Activated B cell treated with CpG ODN at 0.5 μM for 24 hours (primary cell): ENCODE data around the gene WDR27. TPM values are rescaled to one million over a fixed set of nuclear protein-coding genes. Genes with fewer than 3 reads are reported as not detected.
A peak's percentile ranks its signal among the peaks of the same experiment; 100 is the strongest.

ENCODE experiments used
- ATAC-seq: fragments of 200-7000 bp; cut with Tn5 transposase; one replicate; pipeline ENCODE4 v1.10.0; 2021; ENCODE audit warnings: low read depth, mild to moderate bottlenecking, moderate library complexity
- CTCF ChIA-PET: fragments of 350-600 bp; sonication (Branson Sonifier 250); formaldehyde crosslinking; loops from one replicate; lab custom pipeline; 2021; ENCODE audit warnings: antibody characterized with exemption; lab: Charles Lee
- POLR2A ChIA-PET: fragments of 350-600 bp; sonication (Branson Sonifier 250); formaldehyde crosslinking; loops from one replicate; lab custom pipeline; 2021; ENCODE audit warnings: antibody characterized with exemption; lab: Charles Lee
- DNase-seq: peaks from one replicate; pipeline ENCODE4 v3.0.0; 2022
- H3K27ac Mint-ChIP-seq: one replicate; pipeline ENCODE4 v1.8.0; 2020; ENCODE audit warnings: mixed read lengths
- H3K27me3 Mint-ChIP-seq: one replicate; pipeline ENCODE4 v1.8.0; 2021; ENCODE audit warnings: mixed read lengths
- H3K36me3 Mint-ChIP-seq: one replicate; pipeline ENCODE4 v1.8.0; 2021; ENCODE audit warnings: low read depth, mixed read lengths
- H3K4me1 Mint-ChIP-seq: one replicate; pipeline ENCODE4 v1.8.0; 2021; ENCODE audit warnings: mixed read lengths
- H3K4me3 Mint-ChIP-seq: one replicate; pipeline ENCODE4 v1.8.0; 2020; ENCODE audit warnings: mild to moderate bottlenecking, mixed read lengths
- H3K9me3 Mint-ChIP-seq: one replicate; pipeline ENCODE4 v1.8.0; 2020; ENCODE audit warnings: mixed read lengths
- intact Hi-C: fragments of 100-400 bp; cut with micrococcal nuclease; formaldehyde crosslinking; loops from one replicate; pipeline ENCODE4 v1.15.1; 2024
- total RNA-seq: library from RNA; stranded (reverse); gene quantifications from 2 replicates; pipeline ENCODE4 v1.2.3, GENCODE V29; 2022
- TF ChIP-seq, protein P1 (sequence below): fragments of 200-600 bp; IDR thresholded peaks from one replicate; pipeline ENCODE4 v1.8.0; 2022; ENCODE audit warnings: antibody characterized with exemption, mild to moderate bottlenecking

The WDR27 gene
- total RNA-seq, 1 donor from 2014 or later = 49.1 TPM

DNA sequence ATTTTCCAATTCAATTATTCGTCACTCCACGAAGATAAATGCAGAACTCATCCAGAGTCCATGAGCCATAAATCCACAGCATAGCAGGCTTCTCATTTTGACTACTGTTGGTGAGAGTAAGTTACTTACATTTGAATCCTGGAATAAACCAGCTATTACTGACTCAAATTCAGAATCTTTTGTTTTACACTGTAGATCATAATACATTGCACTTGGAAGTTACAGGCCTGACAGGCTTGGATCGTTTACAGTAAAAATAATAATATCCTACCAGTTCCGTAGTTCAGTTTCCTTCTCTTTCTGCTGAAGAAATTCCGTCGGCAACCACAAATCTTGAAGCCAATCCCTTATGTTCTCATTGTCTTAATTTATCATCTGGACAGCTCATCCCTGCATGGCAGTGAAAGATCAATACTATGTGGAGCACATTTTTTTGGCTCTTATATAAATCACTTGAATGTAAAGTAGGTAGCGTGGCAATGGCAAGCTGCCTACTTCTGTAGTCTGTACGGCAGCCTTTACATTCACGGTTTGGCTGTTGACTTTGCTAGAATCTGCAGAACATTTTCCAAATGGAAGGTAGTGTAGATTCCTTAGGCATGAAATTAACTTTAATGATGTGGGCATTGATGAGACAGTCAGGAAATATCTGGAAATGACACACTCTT lies 142.9 kb downstream of the WDR27 start:
- Mint-ChIP-seq H3K4me3 (no peak overlapping the region), H3K4me1 (peaks cover 14% of the 10 kb centered on the region), H3K27me3 (no peaks in the 10 kb centered on the region), H3K9me3 (no peaks in the 10 kb centered on the region), H3K27ac (no peak overlapping the region), H3K36me3 (peaks cover 31% of the 10 kb centered on the region)
- TF ChIP-seq, protein P1, sequence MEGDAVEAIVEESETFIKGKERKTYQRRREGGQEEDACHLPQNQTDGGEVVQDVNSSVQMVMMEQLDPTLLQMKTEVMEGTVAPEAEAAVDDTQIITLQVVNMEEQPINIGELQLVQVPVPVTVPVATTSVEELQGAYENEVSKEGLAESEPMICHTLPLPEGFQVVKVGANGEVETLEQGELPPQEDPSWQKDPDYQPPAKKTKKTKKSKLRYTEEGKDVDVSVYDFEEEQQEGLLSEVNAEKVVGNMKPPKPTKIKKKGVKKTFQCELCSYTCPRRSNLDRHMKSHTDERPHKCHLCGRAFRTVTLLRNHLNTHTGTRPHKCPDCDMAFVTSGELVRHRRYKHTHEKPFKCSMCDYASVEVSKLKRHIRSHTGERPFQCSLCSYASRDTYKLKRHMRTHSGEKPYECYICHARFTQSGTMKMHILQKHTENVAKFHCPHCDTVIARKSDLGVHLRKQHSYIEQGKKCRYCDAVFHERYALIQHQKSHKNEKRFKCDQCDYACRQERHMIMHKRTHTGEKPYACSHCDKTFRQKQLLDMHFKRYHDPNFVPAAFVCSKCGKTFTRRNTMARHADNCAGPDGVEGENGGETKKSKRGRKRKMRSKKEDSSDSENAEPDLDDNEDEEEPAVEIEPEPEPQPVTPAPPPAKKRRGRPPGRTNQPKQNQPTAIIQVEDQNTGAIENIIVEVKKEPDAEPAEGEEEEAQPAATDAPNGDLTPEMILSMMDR = no peak
- ChIA-PET POLR2A (no interaction called here), CTCF (no interaction called here)
- DNase-seq (no peak), ATAC-seq (no peak)
- intact Hi-C loops = no loop called here

DNA sequence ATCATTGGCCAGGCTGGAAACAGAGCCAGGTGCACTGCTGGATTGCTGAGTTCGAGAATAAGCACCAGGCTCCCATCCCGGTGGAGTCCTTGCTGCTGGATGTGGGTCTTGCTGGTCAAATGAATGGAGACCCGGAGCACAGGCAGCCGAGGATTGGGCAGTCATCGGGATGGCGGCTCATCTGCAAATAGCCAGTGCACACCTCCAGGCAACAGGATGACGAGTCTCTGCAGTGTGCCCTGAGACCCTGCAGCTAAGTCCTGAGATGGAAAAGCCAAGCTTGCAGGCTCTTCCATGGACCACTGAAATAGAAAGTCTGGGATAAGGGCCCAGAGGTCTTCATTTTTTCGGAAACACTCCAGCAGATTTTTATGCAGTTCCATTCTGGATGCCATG lies 143.5 kb downstream of the WDR27 start:
- Mint-ChIP-seq H3K27ac (no peak overlapping the region), H3K9me3 (no peaks in the 10 kb centered on the region), H3K27me3 (no peaks in the 10 kb centered on the region), H3K4me3 (no peak overlapping the region), H3K4me1 (peaks cover 14% of the 10 kb centered on the region), H3K36me3 (peaks cover 31% of the 10 kb centered on the region)
- no peak for ATAC-seq
- intact Hi-C loops = no loop called here
- TF ChIP-seq, protein P1 = no peak
- DNase-seq = no peak
- ChIA-PET POLR2A (no interaction called here), CTCF (no interaction called here)

DNA sequence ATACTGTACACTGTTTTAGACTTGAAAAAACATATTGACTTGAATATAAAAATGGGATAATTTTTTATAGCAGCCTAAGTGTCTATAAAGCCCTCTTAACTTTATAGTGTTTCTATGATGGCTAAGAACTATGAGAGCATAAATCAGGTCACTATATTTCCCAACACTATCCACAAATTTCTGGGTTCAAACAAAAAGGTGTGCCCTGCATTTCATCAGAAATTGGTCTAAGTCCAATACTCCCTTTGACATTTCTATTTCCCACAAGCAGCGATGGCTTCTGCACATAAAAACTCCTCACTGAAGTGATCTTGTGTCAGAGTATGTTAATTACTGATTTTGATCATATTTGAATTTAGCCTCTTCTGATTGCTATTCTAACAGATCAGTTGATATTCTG lies 143.9 kb downstream of the WDR27 start:
- Mint-ChIP-seq H3K4me3 (no peak overlapping the region), H3K4me1 (peaks cover 14% of the 10 kb centered on the region), H3K36me3 (peaks cover 31% of the 10 kb centered on the region), H3K9me3 (no peaks in the 10 kb centered on the region), H3K27me3 (no peaks in the 10 kb centered on the region), H3K27ac (no peak overlapping the region)
- ATAC-seq = no peak
- DNase-seq = no peak
- intact Hi-C loops = no loop called here
- TF ChIP-seq, protein P1 = no peak
- ChIA-PET POLR2A (no interaction called here), CTCF (no interaction called here)

DNA sequence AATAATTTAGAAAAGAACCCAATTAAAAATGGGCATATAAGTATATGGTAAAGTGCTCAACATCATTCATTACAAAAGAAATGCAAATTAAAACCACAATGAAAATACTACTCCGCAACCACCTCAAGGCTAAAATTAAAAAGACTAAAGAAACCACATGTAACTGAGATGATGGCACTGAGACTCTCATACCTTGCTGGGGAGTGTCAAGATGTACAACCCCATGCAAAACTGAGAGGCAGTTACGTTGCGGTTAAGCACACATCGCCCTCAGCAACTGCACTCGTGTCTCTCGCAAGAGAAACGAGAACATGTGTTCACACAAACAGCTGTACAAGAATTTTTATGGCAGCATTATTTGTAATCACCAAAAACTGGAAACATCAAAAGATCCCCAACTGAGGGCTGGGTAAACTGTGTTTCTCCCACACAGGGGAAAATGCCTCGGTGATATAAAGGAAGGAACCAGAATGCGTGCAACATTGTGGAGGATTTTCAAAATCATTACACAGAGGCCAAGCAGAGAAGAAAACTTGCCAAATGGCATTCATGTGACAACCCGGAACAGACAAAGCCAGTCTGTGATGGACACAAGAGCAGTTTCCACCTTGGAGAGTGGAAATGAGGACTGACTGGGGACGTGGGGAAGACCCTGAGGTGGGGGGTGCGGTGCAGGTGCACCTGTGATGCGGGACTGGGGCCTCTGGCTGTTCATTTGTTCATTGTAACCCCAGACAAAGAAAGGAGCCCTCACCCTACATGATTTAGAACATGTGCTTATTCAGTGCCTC lies 144.9 kb downstream of the WDR27 start:
- H3K36me3 Mint-ChIP-seq = peaks cover 27% of the 10 kb centered on the region
- POLR2A ChIA-PET = no interaction called here
- H3K4me3 Mint-ChIP-seq = peak overlapping the region; percentile 28
- CTCF ChIA-PET = no interaction called here
- DNase-seq (no peak), ATAC-seq (peak; percentile 67)
- H3K9me3 Mint-ChIP-seq = no peaks in the 10 kb centered on the region
- peaks cover 14% of the 10 kb centered on the region for H3K4me1 Mint-ChIP-seq
- no peaks in the 10 kb centered on the region for H3K27me3 Mint-ChIP-seq
- TF ChIP-seq, protein P1 = no peak
- intact Hi-C loops = no loop called here
- H3K27ac Mint-ChIP-seq = no peak overlapping the region

DNA sequence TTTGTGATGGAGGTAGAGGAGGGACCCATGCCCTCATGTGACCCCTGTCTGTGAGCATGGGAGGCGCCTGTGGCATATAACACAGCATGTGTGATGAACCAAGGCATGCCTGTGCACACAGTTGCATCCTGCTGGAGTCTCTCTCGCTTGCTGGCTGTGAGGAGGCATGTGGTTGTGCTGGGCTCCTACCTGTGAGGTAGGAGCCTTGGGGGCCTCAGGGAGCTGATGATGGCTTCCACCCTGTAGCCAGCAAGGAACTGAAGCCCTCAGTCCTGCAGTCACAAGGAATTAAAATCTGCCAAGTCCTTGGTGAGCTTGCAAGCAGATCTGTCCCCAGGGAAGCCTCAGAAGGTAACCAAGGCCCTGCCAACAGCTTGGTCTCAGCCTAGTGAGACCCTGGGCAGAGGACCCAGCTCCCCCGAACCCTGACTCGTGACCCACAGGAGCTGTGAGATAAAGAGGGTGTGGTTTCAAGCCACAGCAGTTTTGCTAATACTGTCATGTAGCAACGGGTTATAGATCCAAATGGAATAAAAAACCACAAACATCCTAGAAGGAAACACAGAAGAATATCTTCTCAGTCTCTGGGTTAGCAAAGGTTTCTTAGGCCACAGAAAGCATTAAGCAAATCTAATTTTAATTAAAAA lies 145.7 kb downstream of the WDR27 start:
- H3K27me3 Mint-ChIP-seq = no peaks in the 10 kb centered on the region
- TF ChIP-seq, protein P1 = no peak
- DNase-seq = no peak
- H3K36me3 Mint-ChIP-seq = peaks cover 24% of the 10 kb centered on the region
- no peaks in the 10 kb centered on the region for H3K9me3 Mint-ChIP-seq
- intact Hi-C loops = no loop called here
- ChIA-PET POLR2A (no interaction called here), CTCF (no interaction called here)
- no peak overlapping the region for H3K27ac Mint-ChIP-seq
- no peak overlapping the region for H3K4me3 Mint-ChIP-seq
- no peak for ATAC-seq
- H3K4me1 Mint-ChIP-seq = peaks cover 14% of the 10 kb centered on the region
